CD8-positive, alpha-beta memory T cell (primary cell): ENCODE results near the gene SLC38A9. TPM values are rescaled to one million over a fixed set of nuclear protein-coding genes. Genes with fewer than 3 reads are reported as not detected.

ENCODE experiments used
- CTCF ChIA-PET: fragments of 350-600 bp; sonication (Branson Sonifier 250); formaldehyde crosslinking; loops from one replicate; lab custom pipeline; 2021; ENCODE audit warnings: antibody characterized with exemption; lab: Charles Lee
- POLR2A ChIA-PET: fragments of 350-600 bp; sonication (Branson Sonifier 250); formaldehyde crosslinking; loops from one replicate; lab custom pipeline; 2021; ENCODE audit warnings: antibody characterized with exemption; lab: Charles Lee
- DNase-seq, 5 donors: peaks; one replicate each; pipeline versions ENCODE4 v3.0.0 to v3.0.0-alpha.2; 2020 to 2022; ENCODE audit warnings: mixed read lengths in 1 of 5
- H3K27ac ChIP-seq: one replicate; pipeline ENCODE4 v1.7.0; 2013; ENCODE audit warnings: low read depth, mild to moderate bottlenecking, low read length, moderate library complexity
- H3K27me3 ChIP-seq: 2 replicates; pipeline ENCODE4 v1.7.0; 2013; ENCODE audit warnings: low read length, mild to moderate bottlenecking; ENCODE audit not compliant: insufficient read depth, poor library complexity, severe bottlenecking
- H3K36me3 ChIP-seq: 2 replicates; pipeline ENCODE4 v1.7.0; 2013; ENCODE audit warnings: mild to moderate bottlenecking, low read length, moderate library complexity; ENCODE audit not compliant: insufficient read depth
- H3K4me1 ChIP-seq: 2 replicates; pipeline ENCODE4 v1.7.0; 2013; ENCODE audit warnings: mild to moderate bottlenecking, low read length, moderate library complexity; ENCODE audit not compliant: insufficient read depth
- H3K4me3 ChIP-seq: 2 replicates; pipeline ENCODE4 v1.7.0; 2013; ENCODE audit warnings: mild to moderate bottlenecking, low read length
- H3K9me3 ChIP-seq: 2 replicates; pipeline ENCODE4 v1.7.0; 2013; ENCODE audit warnings: mild to moderate bottlenecking, low read length
- H3K27ac Mint-ChIP-seq, 8 donors: one replicate each; pipeline ENCODE4 v1.8.0; 2020 to 2021; ENCODE audit warnings: mixed read lengths in 8 of 8, mild to moderate bottlenecking in 6 of 8, inconsistent platforms in 3 of 8, moderate library complexity in 3 of 8
- H3K27me3 Mint-ChIP-seq, 2 donors: one replicate each; pipeline ENCODE4 v1.8.0; 2020 to 2021; ENCODE audit warnings: mixed read lengths in 2 of 2, mild to moderate bottlenecking in 1 of 2, moderate library complexity in 1 of 2
- H3K36me3 Mint-ChIP-seq, 3 donors: one replicate each; pipeline ENCODE4 v1.8.0; 2020 to 2021; ENCODE audit warnings: mixed read lengths in 3 of 3, inconsistent platforms in 1 of 3, mild to moderate bottlenecking in 1 of 3
- H3K4me1 Mint-ChIP-seq, 3 donors: one replicate each; pipeline ENCODE4 v1.8.0; 2020 to 2021; ENCODE audit warnings: mixed read lengths in 3 of 3, inconsistent platforms in 1 of 3, mild to moderate bottlenecking in 1 of 3
- H3K4me3 Mint-ChIP-seq, 7 donors: one replicate each; pipeline ENCODE4 v1.8.0; 2020 to 2021; ENCODE audit warnings: mixed read lengths in 7 of 7, mild to moderate bottlenecking in 6 of 7, moderate library complexity in 4 of 7, inconsistent platforms in 2 of 7
- H3K9me3 Mint-ChIP-seq, 5 donors: one replicate each; pipeline ENCODE4 v1.8.0; 2020 to 2022; ENCODE audit warnings: mixed read lengths in 5 of 5, mild to moderate bottlenecking in 3 of 5, moderate library complexity in 2 of 5, inconsistent platforms in 1 of 5
- polyA plus RNA-seq: library from polyadenylated mRNA; unstranded; fragments of 300-500 nt; fragmentation: Illumina TruSeq; gene quantifications from one replicate; pipeline ENCODE4 v1.2.3, GENCODE V29; 2021
- total RNA-seq, 2 experiments: library from RNA; stranded (reverse); gene quantifications; one replicate each; pipeline ENCODE4 v1.2.3, GENCODE V29; 2021

The SLC38A9 gene
- total and polyA plus RNA-seq, 3 experiments from 2014 or later: 13.6 to 23.4 (median 21.3) TPM

DNA sequence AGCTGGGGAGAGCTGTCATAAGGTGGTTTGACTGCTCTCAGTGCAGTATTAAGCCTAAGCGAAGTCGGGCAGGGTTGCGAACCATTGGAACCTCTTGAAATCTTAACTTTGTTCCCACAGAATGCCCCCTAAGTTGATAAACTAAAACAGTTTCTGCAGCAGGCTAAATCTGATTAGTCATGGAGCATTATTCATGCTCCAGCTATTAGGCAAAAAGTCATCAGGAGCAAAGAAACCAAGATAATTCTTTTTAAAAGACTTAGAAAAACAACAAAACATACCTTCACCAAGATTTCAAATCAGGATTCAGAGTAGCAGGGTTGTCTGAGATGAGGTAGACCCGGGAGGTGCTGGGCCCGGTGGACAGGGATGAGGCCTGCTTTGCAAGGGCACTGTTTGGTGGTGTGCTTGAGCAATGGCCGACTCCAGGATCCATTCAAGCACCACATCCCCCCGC lies 107.5 kb downstream of the SLC38A9 start:
- H3K27me3 ChIP-seq: no peaks in the 10 kb centered on the region
- H3K4me3 ChIP-seq: no peak overlapping the region
- H3K9me3 Mint-ChIP-seq: no peaks in the 10 kb centered on the region
- H3K27ac ChIP-seq: no peak overlapping the region
- POLR2A ChIA-PET: no interaction called here
- no peak overlapping the region for H3K27ac Mint-ChIP-seq
- DNase-seq: no peak
- peaks cover 0 to 4% (median 0%) of the 10 kb centered on the region in 3 donors for H3K36me3 Mint-ChIP-seq
- H3K36me3 ChIP-seq: no peaks in the 10 kb centered on the region
- peaks cover 0 to 7% of the 10 kb centered on the region in 2 donors for H3K27me3 Mint-ChIP-seq
- H3K9me3 ChIP-seq: no peaks in the 10 kb centered on the region
- H3K4me1 Mint-ChIP-seq: peaks cover 5 to 14% (median 10%) of the 10 kb centered on the region in 3 donors
- H3K4me1 ChIP-seq: peaks cover 13% of the 10 kb centered on the region
- H3K4me3 Mint-ChIP-seq: no peak overlapping the region
- CTCF ChIA-PET: no interaction called here

DNA sequence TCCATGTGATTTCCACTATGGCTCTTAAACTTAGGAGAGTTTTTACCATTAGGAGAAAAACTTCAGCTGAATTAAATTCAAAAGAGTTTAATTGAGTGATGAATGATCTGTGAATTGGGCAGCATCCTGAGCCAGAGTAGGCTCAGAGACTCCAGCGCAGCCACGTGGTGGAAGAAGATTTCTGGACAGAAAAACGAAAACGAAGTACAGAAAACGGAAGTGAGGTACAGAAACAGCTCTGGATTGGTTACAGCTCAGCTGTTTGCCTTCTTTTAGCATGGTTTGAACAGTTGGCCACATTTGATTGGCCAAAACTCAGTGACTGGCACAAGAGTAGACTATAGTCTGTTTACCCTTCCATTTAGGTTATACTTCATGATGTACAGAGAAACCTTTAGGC lies 108.2 kb downstream of the SLC38A9 start:
- H3K27ac ChIP-seq: no peak overlapping the region
- peaks cover 13% of the 10 kb centered on the region for H3K4me1 ChIP-seq
- no peak overlapping the region for H3K4me3 Mint-ChIP-seq
- no peaks in the 10 kb centered on the region for H3K9me3 Mint-ChIP-seq
- H3K27me3 Mint-ChIP-seq: peaks cover 0 to 12% of the 10 kb centered on the region in 2 donors
- no peak for DNase-seq
- H3K27me3 ChIP-seq: no peaks in the 10 kb centered on the region
- H3K36me3 Mint-ChIP-seq: peaks cover 0 to 4% (median 0%) of the 10 kb centered on the region in 3 donors
- CTCF ChIA-PET: no interaction called here
- H3K36me3 ChIP-seq: no peaks in the 10 kb centered on the region
- H3K27ac Mint-ChIP-seq: no peak overlapping the region
- no peak overlapping the region for H3K4me3 ChIP-seq
- H3K9me3 ChIP-seq: no peaks in the 10 kb centered on the region
- POLR2A ChIA-PET: no interaction called here
- H3K4me1 Mint-ChIP-seq: peaks cover 5 to 14% (median 10%) of the 10 kb centered on the region in 3 donors

DNA sequence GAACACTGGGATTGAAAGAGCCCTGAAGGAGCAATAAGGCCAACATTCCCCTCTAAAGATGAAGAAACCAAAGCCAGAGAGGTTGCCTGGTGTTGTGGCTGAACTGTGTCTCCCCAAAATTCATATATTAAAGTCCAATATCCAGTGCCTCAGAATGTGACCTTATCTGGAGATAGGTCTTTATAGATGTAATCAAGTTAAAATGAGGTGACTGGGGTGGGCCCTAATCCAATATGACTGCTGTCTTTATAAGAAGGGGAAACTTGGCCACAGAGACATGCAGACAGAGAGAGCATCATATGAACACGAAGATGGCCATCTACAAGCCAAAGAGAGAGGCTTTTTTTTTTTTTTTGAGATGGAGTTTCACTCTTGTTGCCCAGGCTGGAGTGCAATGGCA lies 110.5 kb downstream of the SLC38A9 start:
- Mint-ChIP-seq H3K27me3 (peaks cover 2 to 18% of the 10 kb centered on the region in 2 donors), H3K27ac (no peak overlapping the region), H3K4me3 (no peak overlapping the region), H3K36me3 (peaks cover 0 to 4% (median 0%) of the 10 kb centered on the region in 3 donors), H3K4me1 (peaks cover 5 to 14% (median 10%) of the 10 kb centered on the region in 3 donors), H3K9me3 (no peaks in the 10 kb centered on the region)
- Histone ChIP-seq H3K36me3 (no peaks in the 10 kb centered on the region), H3K27ac (no peak overlapping the region), H3K27me3 (no peaks in the 10 kb centered on the region), H3K4me1 (peaks cover 13% of the 10 kb centered on the region), H3K4me3 (no peak overlapping the region), H3K9me3 (no peaks in the 10 kb centered on the region)
- no peak for DNase-seq
- ChIA-PET CTCF (no interaction called here), POLR2A (no interaction called here)

DNA sequence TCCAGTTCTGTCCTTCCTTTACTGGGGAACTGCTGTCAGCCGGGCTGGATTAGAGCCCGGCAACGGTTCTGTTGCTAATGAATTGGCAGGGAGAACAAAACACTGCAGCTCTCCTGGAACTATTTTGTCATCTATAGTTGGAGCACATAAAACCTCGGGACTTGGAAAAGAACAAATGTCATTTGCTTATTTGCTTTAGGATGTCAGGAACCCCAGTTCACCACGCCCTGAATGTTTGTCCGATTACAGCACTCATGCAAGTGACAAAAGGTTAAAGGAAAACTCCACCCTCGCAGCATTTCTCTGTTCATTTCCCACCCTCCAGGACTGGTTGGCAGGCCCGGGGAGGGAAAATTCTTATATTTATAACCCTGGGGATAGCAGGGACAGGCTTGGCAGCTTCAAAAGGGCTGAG lies 110.9 kb downstream of the SLC38A9 start:
- no peak for DNase-seq
- Histone ChIP-seq H3K4me3 (peak overlapping the region; percentile 2), H3K36me3 (no peaks in the 10 kb centered on the region), H3K9me3 (no peaks in the 10 kb centered on the region), H3K27ac (no peak overlapping the region), H3K4me1 (peaks cover 13% of the 10 kb centered on the region), H3K27me3 (no peaks in the 10 kb centered on the region)
- Mint-ChIP-seq H3K36me3 (peaks cover 0 to 4% (median 0%) of the 10 kb centered on the region in 3 donors), H3K4me1 (peaks cover 5 to 14% (median 10%) of the 10 kb centered on the region in 3 donors), H3K27ac (no peak overlapping the region), H3K4me3 (peak overlapping the region in 1 of 7 donors; percentile 10), H3K27me3 (peaks cover 2 to 18% of the 10 kb centered on the region in 2 donors), H3K9me3 (no peaks in the 10 kb centered on the region)
- POLR2A ChIA-PET: no interaction called here
- CTCF ChIA-PET: no interaction called here

DNA sequence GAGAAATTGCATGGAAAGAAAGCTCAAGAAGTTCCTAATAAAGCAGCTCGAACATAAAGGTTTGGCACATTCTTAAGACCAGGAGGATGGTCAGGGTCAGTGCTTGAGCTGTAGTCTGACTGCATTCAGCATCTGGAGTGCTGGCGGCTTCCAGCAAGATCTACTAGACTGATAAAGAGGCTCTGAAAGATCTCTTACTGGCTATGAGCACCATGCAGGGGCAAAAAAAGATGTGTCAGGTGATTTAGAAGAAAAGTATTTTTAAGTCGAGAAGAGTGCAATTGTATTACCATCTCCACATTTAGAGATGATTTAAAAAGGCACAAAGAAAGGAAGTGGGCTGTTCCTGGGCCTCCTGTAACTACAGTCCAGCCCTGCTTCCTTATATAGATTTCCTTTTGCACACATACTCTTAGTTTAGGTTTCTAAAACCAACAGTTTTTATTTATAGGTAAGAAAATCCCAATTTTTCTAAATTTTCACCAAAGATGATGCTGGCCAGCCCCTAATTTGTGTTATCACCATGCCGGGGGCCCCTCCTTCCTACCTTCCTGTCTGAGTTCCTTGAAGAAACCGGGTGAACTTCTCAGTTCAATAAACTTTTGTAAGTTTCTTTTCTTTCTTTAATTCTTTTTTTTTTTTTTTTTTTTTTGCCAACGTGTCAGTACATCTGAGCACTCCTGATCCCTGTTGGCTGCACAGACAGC lies 111.5 kb downstream of the SLC38A9 start:
- H3K27ac ChIP-seq: no peak overlapping the region
- Mint-ChIP-seq H3K27ac (peak overlapping the region in 1 of 8 donors; percentile 10), H3K27me3 (peaks cover 2 to 18% of the 10 kb centered on the region in 2 donors), H3K4me1 (peaks cover 5 to 14% (median 10%) of the 10 kb centered on the region in 3 donors), H3K9me3 (no peaks in the 10 kb centered on the region), H3K4me3 (peak overlapping the region in 3 of 7 donors; percentile 10 to 19 (median 15)), H3K36me3 (peaks cover 0 to 4% (median 0%) of the 10 kb centered on the region in 3 donors)
- CTCF ChIA-PET: no interaction called here
- peaks cover 13% of the 10 kb centered on the region for H3K4me1 ChIP-seq
- no peaks in the 10 kb centered on the region for H3K36me3 ChIP-seq
- no peaks in the 10 kb centered on the region for H3K27me3 ChIP-seq
- DNase-seq: peak in 1 of 5 donors; percentile 28
- H3K4me3 ChIP-seq: peak overlapping the region; percentile 2
- no peaks in the 10 kb centered on the region for H3K9me3 ChIP-seq
- POLR2A ChIA-PET: no interaction called here

DNA sequence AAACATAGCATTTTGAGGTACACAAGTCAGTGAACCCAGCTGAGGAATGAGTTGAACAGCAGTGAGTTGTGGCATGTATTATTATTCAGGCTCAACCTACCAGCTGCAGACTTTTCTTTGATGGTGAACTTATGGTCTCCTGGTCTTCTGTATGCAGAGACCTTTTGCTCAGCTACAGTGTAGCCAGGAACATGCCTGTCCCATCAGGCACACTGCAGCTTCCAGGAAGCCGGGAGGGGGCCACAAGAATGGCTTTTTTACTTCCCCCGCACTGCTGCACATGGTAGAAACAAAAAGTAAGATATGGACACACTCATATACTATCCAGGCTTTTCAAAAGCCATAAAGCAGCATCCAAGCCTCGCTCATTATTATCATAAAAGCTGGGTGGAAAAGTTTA lies 112.0 kb downstream of the SLC38A9 start:
- Histone ChIP-seq H3K9me3 (no peaks in the 10 kb centered on the region), H3K27ac (no peak overlapping the region), H3K27me3 (no peaks in the 10 kb centered on the region), H3K36me3 (no peaks in the 10 kb centered on the region), H3K4me3 (no peak overlapping the region), H3K4me1 (peaks cover 13% of the 10 kb centered on the region)
- Mint-ChIP-seq H3K4me1 (peaks cover 5 to 14% (median 10%) of the 10 kb centered on the region in 3 donors), H3K27ac (no peak overlapping the region), H3K9me3 (no peaks in the 10 kb centered on the region), H3K27me3 (peaks cover 2 to 18% of the 10 kb centered on the region in 2 donors), H3K36me3 (peaks cover 0 to 4% (median 0%) of the 10 kb centered on the region in 3 donors), H3K4me3 (no peak overlapping the region)
- no peak for DNase-seq
- ChIA-PET POLR2A (no interaction called here), CTCF (no interaction called here)

DNA sequence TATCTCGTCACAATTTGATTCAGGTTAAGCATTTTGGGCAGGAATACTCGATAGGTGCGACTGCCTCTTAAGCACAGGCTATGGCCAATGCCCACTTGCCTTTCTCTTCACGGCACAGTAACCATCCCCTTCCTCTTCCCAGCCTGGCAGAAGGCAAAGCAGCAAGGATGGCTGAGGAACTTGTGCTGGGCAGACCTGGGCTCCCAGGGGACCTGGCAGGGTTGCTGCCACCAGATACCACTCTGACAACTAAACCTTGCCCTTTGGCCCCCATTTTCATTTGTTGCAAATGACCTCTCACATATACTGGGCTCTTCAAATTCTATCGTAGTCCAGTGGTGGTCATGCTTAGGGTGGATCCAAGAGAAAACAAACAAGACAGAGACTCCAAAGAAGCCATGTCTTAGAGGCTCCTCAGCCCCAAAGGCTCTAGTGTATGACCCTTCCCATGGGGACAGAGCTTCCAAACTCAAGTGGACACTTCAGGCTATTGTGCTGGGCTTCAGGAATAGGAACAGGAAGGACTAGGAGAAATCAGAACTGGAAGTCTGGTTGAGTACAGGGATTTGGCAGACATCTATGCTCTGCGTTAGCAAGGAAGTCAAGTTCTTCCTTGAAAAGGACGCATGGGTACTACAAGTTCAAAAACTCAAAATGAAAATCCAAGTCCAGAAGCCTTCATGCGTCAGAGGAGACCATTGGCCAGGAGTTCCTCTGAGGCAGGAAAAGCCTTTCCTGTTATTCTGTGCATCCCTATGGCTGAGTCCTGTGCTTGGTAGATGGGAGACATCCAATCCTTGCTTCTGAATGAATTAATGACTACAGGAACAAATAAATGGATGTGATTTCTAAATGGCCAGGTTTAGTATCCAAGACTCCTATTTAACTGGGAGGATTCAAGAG lies 112.7 kb downstream of the SLC38A9 start:
- Mint-ChIP-seq H3K36me3 (peaks cover 0 to 2% (median 0%) of the 10 kb centered on the region in 3 donors), H3K9me3 (no peaks in the 10 kb centered on the region), H3K4me1 (peaks cover 5 to 14% (median 10%) of the 10 kb centered on the region in 3 donors), H3K4me3 (no peak overlapping the region), H3K27ac (no peak overlapping the region), H3K27me3 (peaks cover 2 to 19% of the 10 kb centered on the region in 2 donors)
- H3K4me3 ChIP-seq: no peak overlapping the region
- CTCF ChIA-PET: no interaction called here
- no peaks in the 10 kb centered on the region for H3K27me3 ChIP-seq
- no peak for DNase-seq
- POLR2A ChIA-PET: no interaction called here
- no peak overlapping the region for H3K27ac ChIP-seq
- H3K36me3 ChIP-seq: no peaks in the 10 kb centered on the region
- peaks cover 13% of the 10 kb centered on the region for H3K4me1 ChIP-seq
- H3K9me3 ChIP-seq: no peaks in the 10 kb centered on the region
